BJ (cell line): ENCODE results near the gene MPRIP. TPM values are rescaled to one million over a fixed set of nuclear protein-coding genes. Genes with fewer than 3 reads are reported as not detected.

Experiments
- CTCF ChIA-PET: fragments of 350-600 bp; formaldehyde crosslinking; extraction: SDS; loops from one replicate; lab custom pipeline; 2021; ENCODE audit warnings: antibody characterized with exemption, inconsistent platforms; lab: Yijun Ruan, JAX
- POLR2A ChIA-PET: fragments of 300-600 bp; sonication (Branson Sonifier 250); formaldehyde crosslinking; extraction: SDS; loops from one replicate; lab custom pipeline; 2021; ENCODE audit warnings: antibody characterized with exemption; lab: Charles Lee
- DNase-seq: peaks from one replicate; pipeline ENCODE4 v3.0.0-alpha.2; 2011; ENCODE audit warnings: low read depth
- H3K27me3 ChIP-seq: 2 replicates; pipeline ENCODE4 v1.6.0; 2011; ENCODE audit warnings: low read length; ENCODE audit not compliant: control insufficient read depth, insufficient read depth
- H3K36me3 ChIP-seq: 2 replicates; pipeline ENCODE4 v1.5.1; 2011; ENCODE audit warnings: low read length; ENCODE audit not compliant: control insufficient read depth, insufficient read depth
- H3K4me3 ChIP-seq: 2 replicates; pipeline ENCODE4 v1.5.1; 2011; ENCODE audit warnings: low read depth, mild to moderate bottlenecking, control low read depth, low read length
- polyA plus RNA-seq: library from polyadenylated mRNA; depleted of rRNA; stranded (reverse); fragments of >200 nt; gene quantifications from 2 replicates; pipeline ENCODE4 v1.2.3, GENCODE V29; 2011
- TF ChIP-seq, protein P1 (sequence below): IDR thresholded peaks from 2 replicates; pipeline ENCODE4 v1.5.1; 2011; ENCODE audit warnings: low read depth, mild to moderate bottlenecking, control low read depth, inconsistent platforms, low read length, moderate library complexity; ENCODE audit not compliant: insufficient read depth

MPRIP gene
- polyA plus RNA-seq, 1 experiment = 149 TPM

GRCh38 chr17:17171186-17171585, 128.9 kb downstream of the MPRIP start:
- ChIA-PET POLR2A (no interaction called here), CTCF (no interaction called here)
- DNase-seq = no peak
- H3K27me3 ChIP-seq = no peaks in the 10 kb centered on the region
- peaks cover 64% of the 10 kb centered on the region for H3K36me3 ChIP-seq
- TF ChIP-seq, protein P1, sequence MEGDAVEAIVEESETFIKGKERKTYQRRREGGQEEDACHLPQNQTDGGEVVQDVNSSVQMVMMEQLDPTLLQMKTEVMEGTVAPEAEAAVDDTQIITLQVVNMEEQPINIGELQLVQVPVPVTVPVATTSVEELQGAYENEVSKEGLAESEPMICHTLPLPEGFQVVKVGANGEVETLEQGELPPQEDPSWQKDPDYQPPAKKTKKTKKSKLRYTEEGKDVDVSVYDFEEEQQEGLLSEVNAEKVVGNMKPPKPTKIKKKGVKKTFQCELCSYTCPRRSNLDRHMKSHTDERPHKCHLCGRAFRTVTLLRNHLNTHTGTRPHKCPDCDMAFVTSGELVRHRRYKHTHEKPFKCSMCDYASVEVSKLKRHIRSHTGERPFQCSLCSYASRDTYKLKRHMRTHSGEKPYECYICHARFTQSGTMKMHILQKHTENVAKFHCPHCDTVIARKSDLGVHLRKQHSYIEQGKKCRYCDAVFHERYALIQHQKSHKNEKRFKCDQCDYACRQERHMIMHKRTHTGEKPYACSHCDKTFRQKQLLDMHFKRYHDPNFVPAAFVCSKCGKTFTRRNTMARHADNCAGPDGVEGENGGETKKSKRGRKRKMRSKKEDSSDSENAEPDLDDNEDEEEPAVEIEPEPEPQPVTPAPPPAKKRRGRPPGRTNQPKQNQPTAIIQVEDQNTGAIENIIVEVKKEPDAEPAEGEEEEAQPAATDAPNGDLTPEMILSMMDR = no peak
- no peak overlapping the region for H3K4me3 ChIP-seq

DNA sequence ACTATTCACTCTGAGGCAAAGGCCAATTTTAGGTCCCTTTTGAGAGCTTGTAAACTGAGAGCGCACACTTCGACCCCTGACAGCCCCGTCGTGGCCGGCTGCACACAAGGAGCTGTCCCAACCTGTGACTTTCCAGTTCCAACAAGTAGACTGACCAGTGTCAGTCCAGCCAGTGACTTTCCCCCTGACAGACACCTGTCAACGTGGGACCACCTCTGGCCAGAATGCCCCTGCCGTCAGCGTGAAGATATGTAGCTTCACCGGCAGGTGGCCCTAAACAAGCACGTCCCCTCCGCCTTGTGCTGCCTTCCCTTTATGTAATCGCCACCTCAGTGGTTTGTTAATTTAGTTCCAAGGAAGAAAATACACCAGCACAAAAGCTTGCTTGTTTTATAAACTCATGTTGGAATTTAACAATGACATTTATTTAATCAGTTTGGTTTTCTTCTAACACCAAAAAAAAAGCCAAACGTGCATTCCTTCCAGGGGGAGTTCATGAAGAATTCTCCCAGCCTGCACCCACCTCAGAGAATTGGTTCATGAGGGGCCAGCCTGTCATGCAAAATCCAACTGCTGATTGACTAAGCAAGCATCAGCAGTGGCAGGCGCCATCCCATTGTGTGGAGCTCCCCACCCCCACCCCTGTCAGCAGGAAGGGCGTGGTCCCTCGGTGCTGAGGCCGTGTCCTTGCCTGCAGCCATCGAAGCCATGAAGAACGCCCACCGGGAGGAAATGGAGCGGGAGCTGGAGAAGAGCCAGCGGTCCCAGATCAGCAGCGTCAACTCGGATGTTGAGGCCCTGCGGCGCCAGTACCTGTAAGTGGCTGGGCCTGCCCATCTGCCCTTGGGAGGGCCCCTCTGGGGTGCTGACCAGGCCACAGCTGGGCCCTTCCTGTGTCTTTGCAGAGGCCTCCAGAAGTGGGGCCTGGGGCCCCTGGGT, 130.0 kb downstream of the MPRIP start:
- ChIA-PET POLR2A (no interaction called here), CTCF (no interaction called here)
- H3K36me3 ChIP-seq = peaks cover 66% of the 10 kb centered on the region

DNA sequence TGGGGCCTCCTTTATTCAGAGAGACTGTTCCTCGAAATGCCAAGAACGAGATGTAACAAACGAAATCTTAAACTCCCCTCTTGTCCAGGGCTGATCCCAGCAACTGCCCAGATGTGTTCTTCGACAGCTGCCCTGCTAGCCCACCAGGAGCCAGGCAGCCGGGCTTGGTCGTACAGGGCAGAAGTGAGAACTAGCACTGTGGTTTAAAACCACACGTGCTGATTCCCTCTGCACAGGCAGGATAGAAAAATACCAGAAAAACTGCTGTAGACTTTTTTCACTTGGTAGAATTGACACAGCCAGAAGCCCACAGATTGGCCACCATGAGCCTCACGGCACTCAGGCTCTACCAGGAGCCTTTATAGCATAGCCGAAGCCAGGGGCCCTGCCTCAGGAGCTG, 130.7 kb downstream of the MPRIP start:
- no peak for DNase-seq
- ChIA-PET CTCF (no interaction called here), POLR2A (no interaction called here)
- TF ChIP-seq, protein P1 = no peak
- peaks cover 66% of the 10 kb centered on the region for H3K36me3 ChIP-seq
- no peaks in the 10 kb centered on the region for H3K27me3 ChIP-seq
- H3K4me3 ChIP-seq = no peak overlapping the region

More for the DNA sequence above, 130.0 kb downstream of the MPRIP start:
- TF ChIP-seq, protein P1 = no peak
- Histone ChIP-seq H3K27me3 (no peaks in the 10 kb centered on the region), H3K4me3 (no peak overlapping the region)
- no peak for DNase-seq

GRCh38 chr17:17173921-17174320, 131.7 kb downstream of the MPRIP start:
- TF ChIP-seq, protein P1 = no peak
- no peak overlapping the region for H3K4me3 ChIP-seq
- no peaks in the 10 kb centered on the region for H3K27me3 ChIP-seq
- no peak for DNase-seq
- peaks cover 69% of the 10 kb centered on the region for H3K36me3 ChIP-seq
- CTCF ChIA-PET = no interaction called here
- POLR2A ChIA-PET = no interaction called here

DNA sequence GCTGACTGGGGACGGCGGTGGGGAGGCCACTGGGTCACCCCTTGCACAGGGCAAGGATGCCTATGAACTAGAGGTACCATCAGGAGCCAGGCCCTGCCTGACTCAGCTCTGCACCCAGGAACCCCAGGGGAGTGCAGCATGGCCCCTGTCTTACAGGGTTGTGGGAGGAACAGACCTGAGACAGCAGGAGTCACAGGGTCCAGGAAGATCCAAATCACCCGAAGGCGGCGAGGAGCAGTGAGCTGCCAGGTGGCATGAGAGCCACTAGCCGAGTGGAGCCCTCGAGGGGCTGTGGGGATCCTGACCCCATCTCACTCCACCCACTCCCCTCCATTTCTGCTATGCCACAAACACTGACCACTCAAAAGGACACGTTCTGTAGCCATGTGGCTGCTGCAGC, 133.1 kb downstream of the MPRIP start:
- no peak for DNase-seq
- CTCF ChIA-PET = interaction anchor here (0.9 to 1.2 kb wide), 3 partner anchors 9 to 54 kb away, joined by 3 read pairs; no protein-coding TSS in a partner anchor
- TF ChIP-seq, protein P1 = no peak
- Histone ChIP-seq H3K27me3 (no peaks in the 10 kb centered on the region; the same call in 1 of the 2 replicates), H3K36me3 (peaks cover 77% of the 10 kb centered on the region), H3K4me3 (no peak overlapping the region)
- POLR2A ChIA-PET = interaction anchor here (0.5 kb wide), 1 partner anchor 20 kb away, joined by 5 read pairs; no protein-coding TSS in a partner anchor
